ENCODE results near the gene TBXAS1.
"Not testable (repeated sequence)": the region's sequence is repeated elsewhere in the genome, so short reads cannot be mapped to it uniquely, and the experiment has no call there.

The TBXAS1 gene

GRCh38 chr7:139889186-139889871, 60.3 kb downstream of the TBXAS1 start:
- no peak for DNase-seq (ENCODE audit: low read depth in 2 of 2)

- no peak for DNase-seq (ENCODE audit: low read depth in 2 of 2)
Observed at GRCh38 chr7:139893461-139893860, 64.4 kb downstream of the TBXAS1 start.

GRCh38 chr7:139893999-139894398, 64.9 kb downstream of the TBXAS1 start:
- no peak for DNase-seq (ENCODE audit: low read depth in 2 of 2)

GRCh38 chr7:139895141-139895829, 66.2 kb downstream of the TBXAS1 start:
- DNase-seq (ENCODE audit: low read depth in 2 of 2): no peak

- no peak for DNase-seq (ENCODE audit: low read depth in 2 of 2)
Observed at GRCh38 chr7:139896288-139896687, 67.2 kb downstream of the TBXAS1 start.

GRCh38 chr7:139896831-139897230, 67.8 kb downstream of the TBXAS1 start:
- DNase-seq (ENCODE audit: low read depth in 2 of 2): no peak

GRCh38 chr7:139897422-139898090, 68.5 kb downstream of the TBXAS1 start:
- DNase-seq (ENCODE audit: low read depth in 2 of 2): no peak

GRCh38 chr7:139898483-139898882, 69.4 kb downstream of the TBXAS1 start:
- DNase-seq (ENCODE audit: low read depth in 2 of 2): no peak

- no peak for DNase-seq (ENCODE audit: low read depth in 2 of 2)
Observed at GRCh38 chr7:139899328-139899955, 70.4 kb downstream of the TBXAS1 start.

- no peak for DNase-seq (ENCODE audit: low read depth in 2 of 2)
Observed at GRCh38 chr7:139900326-139900725, 71.3 kb downstream of the TBXAS1 start.

GRCh38 chr7:139901056-139901795, 72.2 kb downstream of the TBXAS1 start:
- DNase-seq (ENCODE audit: low read depth in 2 of 2): no peak

- no peak for DNase-seq (ENCODE audit: low read depth in 2 of 2)
Observed at GRCh38 chr7:139901901-139902300, 72.8 kb downstream of the TBXAS1 start.

- DNase-seq (ENCODE audit: low read depth in 2 of 2): no peak
Observed at GRCh38 chr7:139902436-139903102, 73.5 kb downstream of the TBXAS1 start.

GRCh38 chr7:139903103-139903477, 74.0 kb downstream of the TBXAS1 start:
- not testable (repeated sequence) for DNase-seq (ENCODE audit: low read depth in 2 of 2)

- DNase-seq (ENCODE audit: low read depth in 2 of 2): no peak
Observed at GRCh38 chr7:139906879-139907278, 77.8 kb downstream of the TBXAS1 start.

- DNase-seq (ENCODE audit: low read depth in 2 of 2): no peak
Observed at GRCh38 chr7:139908792-139909191, 79.7 kb downstream of the TBXAS1 start.

- no peak for DNase-seq (ENCODE audit: low read depth in 2 of 2)
Observed at GRCh38 chr7:139909379-139910050, 80.5 kb downstream of the TBXAS1 start.

- no peak for DNase-seq (ENCODE audit: low read depth in 2 of 2)
Observed at GRCh38 chr7:139913021-139913844, 84.2 kb downstream of the TBXAS1 start.

GRCh38 chr7:139913845-139914135, 84.7 kb downstream of the TBXAS1 start:
- no peak for DNase-seq (ENCODE audit: low read depth in 2 of 2)

All from stimulated activated CD8-positive, alpha-beta memory T cell treated with anti-CD3 and anti-CD28 coated beads, Interleukin-2, amount 100 ng/mL, for 48 hours (primary cell).